Endothelial cell of umbilical vein (primary cell): ENCODE data around the gene PLA2G4B. TPM values are rescaled to one million over a fixed set of nuclear protein-coding genes. Genes with fewer than 3 reads are reported as not detected.

Experiments
- BruUV-seq: library from RNA; stranded (reverse); fragments of 400-500 nt; replicated peaks from 2 replicates; lab custom pipeline; 2021; lab: Mats Ljungman, UMichigan
- CTCF ChIA-PET: fragments of 300-600, 350-600 bp; sonication (Branson Sonifier 250); formaldehyde crosslinking; loops from one replicate; lab custom pipeline; 2021; ENCODE audit warnings: antibody characterized with exemption, inconsistent platforms; lab: Charles Lee
- POLR2A ChIA-PET: fragments of 300-600, 350-600 bp; sonication (Branson Sonifier 250); formaldehyde crosslinking; loops from one replicate; lab custom pipeline; 2021; ENCODE audit warnings: antibody characterized with exemption, inconsistent platforms; lab: Charles Lee
- DNase-seq: peaks from one replicate; pipeline ENCODE4 v3.0.0-alpha.2; 2011; ENCODE audit warnings: low read depth, low spot score
- FAIRE-seq: peaks from 2 replicates; lab custom pipeline; 2011; peaks lifted over from hg19 to GRCh38; lab: Jason Lieb, UNC
- H2AFZ ChIP-seq: 2 replicates; pipeline ENCODE4 v1.6.0; 2012; ENCODE audit warnings: low read depth, low read length, control low read depth, inconsistent platforms
- H3K27ac ChIP-seq: 2 replicates; pipeline ENCODE4 v1.5.1; 2011; ENCODE audit warnings: low read depth, mild to moderate bottlenecking, control low read depth, low read length, moderate library complexity; ENCODE audit not compliant: insufficient read depth
- H3K27me3 ChIP-seq, 2 experiments: 2 replicates each; pipeline versions ENCODE4 v1.6.0 to v1.6.1; 2011; ENCODE audit warnings: low read length in 2 of 2, mixed read lengths in 1 of 2; ENCODE audit not compliant: control insufficient read depth in 2 of 2, insufficient read depth in 2 of 2
- H3K36me3 ChIP-seq, 2 experiments: 2 replicates in 1 of 2; 3 replicates in 1 of 2; pipeline ENCODE4 v1.5.1; 2011; ENCODE audit warnings: low read length in 2 of 2, mild to moderate bottlenecking in 1 of 2, moderate library complexity in 1 of 2; ENCODE audit not compliant: control insufficient read depth in 2 of 2, insufficient read depth in 2 of 2; ENCODE audit errors: extremely low read depth in 1 of 2
- H3K4me1 ChIP-seq: 3 replicates; pipeline ENCODE4 v1.5.1; 2011; ENCODE audit warnings: mild to moderate bottlenecking, low read length; ENCODE audit not compliant: control insufficient read depth, insufficient read depth; ENCODE audit errors: extremely low read depth
- H3K4me2 ChIP-seq: 2 replicates; pipeline ENCODE4 v1.6.1; 2011; ENCODE audit warnings: low read length, control low read depth, mixed read lengths; ENCODE audit not compliant: insufficient read depth
- H3K4me3 ChIP-seq, 3 experiments: fragments of 200-600 bp in 1 of 3; sonication (generic), shearing (Covaris generic) in 1 of 3; replicated peaks in 1 of 3; 2 replicates each; pipeline ENCODE4 v1.5.1; 2011 to 2016; ENCODE audit warnings: control low read depth in 3 of 3, low read length in 3 of 3, mild to moderate bottlenecking in 2 of 3, inconsistent platforms in 1 of 3, low read depth in 1 of 3, moderate library complexity in 1 of 3; ENCODE audit not compliant: insufficient read depth in 1 of 3
- H3K79me2 ChIP-seq: 2 replicates; pipeline ENCODE4 v1.6.0; 2012; ENCODE audit warnings: low read length, inconsistent platforms; ENCODE audit not compliant: control insufficient read depth, insufficient read depth
- H3K9ac ChIP-seq: replicated peaks from 2 replicates; pipeline ENCODE3; 2011; ENCODE audit warnings: low read length, control low read depth; ENCODE audit not compliant: insufficient read depth; ENCODE audit errors: extremely low read depth
- H3K9me1 ChIP-seq: replicated peaks from 3 replicates; pipeline ENCODE4 v1.6.0; 2011; ENCODE audit warnings: mild to moderate bottlenecking, low read length; ENCODE audit not compliant: control insufficient read depth, insufficient read depth; ENCODE audit errors: extremely low read depth
- H3K9me3 ChIP-seq: replicated peaks from 2 replicates; pipeline ENCODE4 v1.5.1; 2012; ENCODE audit warnings: low read length, inconsistent platforms; ENCODE audit not compliant: control insufficient read depth, insufficient read depth
- H4K20me1 ChIP-seq: replicated peaks from 2 replicates; pipeline ENCODE3; 2011; ENCODE audit warnings: mild to moderate bottlenecking, low read length; ENCODE audit not compliant: control insufficient read depth, insufficient read depth; ENCODE audit errors: extremely low read depth
- EZH2 ChIP-seq: IDR thresholded peaks from 2 replicates; pipeline ENCODE4 v1.6.1; 2012; ENCODE audit warnings: borderline replicate concordance, low read depth, mild to moderate bottlenecking, moderate library complexity, low read length, inconsistent platforms; ENCODE audit not compliant: severe bottlenecking
- FOS ChIP-seq: IDR thresholded peaks from 2 replicates; pipeline ENCODE4 v1.6.1; 2011; ENCODE audit warnings: mild to moderate bottlenecking, low read length, moderate library complexity, borderline replicate concordance; ENCODE audit not compliant: insufficient read depth
- GATA2 ChIP-seq: IDR thresholded peaks from 2 replicates; pipeline ENCODE4 v1.7.0; 2011; ENCODE audit warnings: low read depth, mild to moderate bottlenecking, moderate library complexity, mixed read lengths, low read length; ENCODE audit not compliant: insufficient read length, insufficient read depth
- JUN ChIP-seq: IDR thresholded peaks from 2 replicates; pipeline ENCODE4 v1.6.1; 2011; ENCODE audit warnings: borderline replicate concordance, low read depth; ENCODE audit not compliant: insufficient read length, insufficient read depth
- MYC ChIP-seq: IDR thresholded peaks from one replicate; pipeline ENCODE4 v1.6.1; 2011; ENCODE audit warnings: mild to moderate bottlenecking, low read depth, low read length
- POLR2A ChIP-seq: IDR thresholded peaks from 2 replicates; pipeline ENCODE4 v1.6.1; 2012; ENCODE audit warnings: low read depth, mild to moderate bottlenecking, control low read depth, low read length
- POLR2AphosphoS5 ChIP-seq: IDR thresholded peaks from 2 replicates; pipeline ENCODE4 v1.6.1; 2012; ENCODE audit warnings: low read depth, mild to moderate bottlenecking, control low read depth, low read length, moderate library complexity; ENCODE audit not compliant: insufficient read depth
- dilution Hi-C: fragments of 300-500 bp; cut with MboI; formaldehyde crosslinking; loops from one replicate; pipeline ENCODE4 v1.15.0; 2019; ENCODE audit warnings: low sequenced_read_pairs; ENCODE audit not compliant: extremely low pct_ligation_motif_present
- intact Hi-C: fragments of 100-400 bp; cut with micrococcal nuclease; formaldehyde crosslinking; loops from one replicate; pipeline ENCODE4 v1.10.0; 2022
- polyA plus RNA-seq, 4 experiments: library from polyadenylated mRNA; depleted of rRNA in 3 of 4; stranded (reverse) in 3 of 4; unstranded in 1 of 4; fragments of >200 nt; gene quantifications; 2 replicates each; pipeline versions ENCODE4 v1.2.1 to v1.2.3, GENCODE V29; 2011 to 2012; ENCODE audit warnings: missing spikeins in 1 of 4
- total RNA-seq: library from RNA; stranded (reverse); gene quantifications from 2 replicates; pipeline ENCODE4 v1.2.3, GENCODE V29; 2021
- TF ChIP-seq, protein P1 (sequence below): IDR thresholded peaks from 2 replicates; pipeline ENCODE4 v1.6.1; 2011; ENCODE audit not compliant: insufficient read depth, insufficient read length

PLA2G4B gene
- total and polyA plus RNA-seq, 2 donors (not counting 3 experiments of a cell fraction or from before 2014, with no cell fraction given) = 4.0 to 7.9 TPM

DNA sequence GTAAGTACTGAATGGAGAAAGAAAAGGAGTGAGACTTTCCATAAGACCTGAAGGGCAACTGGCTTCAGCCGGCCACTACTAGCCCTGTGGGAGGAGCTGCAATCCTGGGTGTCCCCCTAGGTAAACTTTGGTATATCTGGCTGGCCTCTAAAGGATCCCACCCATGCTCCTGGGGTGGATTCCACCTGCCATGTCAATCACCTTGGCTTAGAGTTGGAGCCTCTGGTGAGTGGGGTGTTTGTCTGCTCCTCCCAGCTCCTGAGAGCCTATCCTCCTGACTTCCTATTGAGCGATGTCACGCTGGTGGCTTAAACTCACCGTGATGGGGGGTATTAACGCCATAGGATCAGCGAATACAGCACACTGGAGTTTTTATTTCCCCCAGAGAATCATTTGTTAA, 52.6 kb downstream of the PLA2G4B start:
- H3K4me1 ChIP-seq = peaks cover 16% of the 10 kb centered on the region
- no peak overlapping the region for H2AFZ ChIP-seq
- no peak overlapping the region for H3K9ac ChIP-seq
- H3K79me2 ChIP-seq = no peaks in the 10 kb centered on the region
- H3K9me1 ChIP-seq = no peaks in the 10 kb centered on the region
- DNase-seq (no peak), FAIRE-seq (no peak)
- H4K20me1 ChIP-seq = no peaks in the 10 kb centered on the region
- H3K4me2 ChIP-seq = no peak overlapping the region
- intact Hi-C loops = loop anchor here (5.0 kb wide), 1 partner anchor 64 kb away; the partner anchor contains the start of gene JMJD7
- no peak for TF ChIP-seq POLR2AphosphoS5
- TF ChIP-seq, protein P1, sequence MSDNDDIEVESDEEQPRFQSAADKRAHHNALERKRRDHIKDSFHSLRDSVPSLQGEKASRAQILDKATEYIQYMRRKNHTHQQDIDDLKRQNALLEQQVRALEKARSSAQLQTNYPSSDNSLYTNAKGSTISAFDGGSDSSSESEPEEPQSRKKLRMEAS = no peak
- no peak for TF ChIP-seq JUN
- TF ChIP-seq FOS = no peak
- peaks cover 0 to 14% of the 10 kb centered on the region in 2 experiments for H3K36me3 ChIP-seq
- H3K27ac ChIP-seq = no peak overlapping the region
- no peak overlapping the region for H3K4me3 ChIP-seq
- CTCF ChIA-PET = interaction anchor here (0.7 kb wide), 1 partner anchor 14 kb away, joined by 3 read pairs; no protein-coding TSS in a partner anchor
- dilution Hi-C loops = no loop called here
- no TSS peak for BruUV-seq
- no peaks in the 10 kb centered on the region for H3K27me3 ChIP-seq
- POLR2A ChIA-PET = no interaction called here
- H3K9me3 ChIP-seq = no peaks in the 10 kb centered on the region

DNA sequence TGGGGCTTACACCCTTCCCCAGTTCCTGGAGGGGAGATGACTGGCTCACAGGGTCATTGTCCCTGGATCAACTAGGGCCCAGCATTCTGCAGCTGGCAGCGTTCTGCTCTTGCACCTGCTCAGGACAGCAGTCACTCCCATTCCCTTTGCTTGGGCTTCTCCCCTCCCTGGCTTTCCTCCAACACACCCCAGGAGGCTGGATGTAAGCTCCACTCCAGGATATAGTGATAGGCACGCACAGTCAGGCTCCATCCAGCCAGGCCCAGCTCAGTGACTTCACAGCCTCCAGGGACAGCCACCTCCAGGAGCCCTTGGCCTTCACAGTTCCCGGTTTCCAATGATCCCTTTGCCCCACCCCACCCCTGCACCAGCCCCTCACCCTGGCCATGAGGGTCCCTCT, 53.3 kb downstream of the PLA2G4B start:
- CTCF ChIA-PET = interaction anchor here (1.1 to 2.3 kb wide), 2 partner anchors 12 to 61 kb away, joined by 3 to 13 read pairs; no protein-coding TSS in a partner anchor

More for the DNA sequence above, 53.3 kb downstream of the PLA2G4B start:
- Histone ChIP-seq H3K9me1 (no peaks in the 10 kb centered on the region), H3K4me2 (no peak overlapping the region), H3K4me3 (no peak overlapping the region), H2AFZ (no peak overlapping the region), H3K9ac (no peak overlapping the region), H3K36me3 (peaks cover 0 to 14% of the 10 kb centered on the region in 2 experiments), H3K9me3 (no peaks in the 10 kb centered on the region), H3K4me1 (peaks cover 16% of the 10 kb centered on the region), H3K27ac (no peak overlapping the region), H4K20me1 (no peaks in the 10 kb centered on the region), H3K79me2 (no peaks in the 10 kb centered on the region), H3K27me3 (no peaks in the 10 kb centered on the region)
- TF ChIP-seq JUN (no peak), POLR2A (no peak), MYC (no peak), EZH2 (no peak), FOS (no peak), POLR2AphosphoS5 (no peak), GATA2 (no peak)
- FAIRE-seq (no peak), DNase-seq (no peak)
- POLR2A ChIA-PET = no interaction called here
- no TSS peak for BruUV-seq
- dilution Hi-C loops = no loop called here
- intact Hi-C loops = loop anchor here (5.0 kb wide), 1 partner anchor 65 kb away; the partner anchor contains the start of gene JMJD7
